Stimulated activated CD8-positive, alpha-beta memory T cell treated with anti-CD3 and anti-CD28 coated beads, Interleukin-15, amount 100 ng/mL, for 24 hours (primary cell): ENCODE data around the gene GRHL3.

Experiments
- DNase-seq: peaks from one replicate; pipeline ENCODE4 v3.0.0-alpha.2; 2020; ENCODE audit warnings: low read depth

The GRHL3 gene

GRCh38 chr1:24393892-24394291 lies 74.7 kb downstream of the GRHL3 start:
- DNase-seq = no peak

- DNase-seq = no peak
These were observed 80.9 kb downstream of the GRHL3 start for GRCh38 chr1:24400065-24400464.

- DNase-seq = no peak
These were observed 84.6 kb downstream of the GRHL3 start for GRCh38 chr1:24403806-24404205.
